Neural cell (in vitro differentiated cells): ENCODE measurements around the gene RBM19. TPM values are rescaled to one million over a fixed set of nuclear protein-coding genes. Genes with fewer than 3 reads are reported as not detected.

Source experiments
- H2AFZ ChIP-seq: fragments of 200-600, 300-800 bp; sonication (generic), shearing (Covaris generic); 2 replicates; pipeline ENCODE4 v1.6.0; 2014; ENCODE audit warnings: low read depth, mild to moderate bottlenecking, antibody characterized with exemption, low read length, moderate library complexity
- H3F3A ChIP-seq: fragments of 200-600 bp; shearing (Covaris generic); 2 replicates; pipeline ENCODE4 v1.6.1; 2016; ENCODE audit warnings: mild to moderate bottlenecking, moderate library complexity, mixed read lengths, antibody characterized with exemption, low read length; ENCODE audit not compliant: insufficient read depth, poor library complexity, severe bottlenecking
- H3K27ac ChIP-seq: fragments of 200-600, 300-800 bp; sonication (generic), shearing (Covaris generic); 2 replicates; pipeline ENCODE4 v1.5.1; 2014; ENCODE audit warnings: mild to moderate bottlenecking, low read length, moderate library complexity
- H3K27me3 ChIP-seq: fragments of 300-800, 200-600 bp; sonication (generic), shearing (Covaris generic); 2 replicates; pipeline ENCODE4 v1.6.0; 2014; ENCODE audit warnings: mild to moderate bottlenecking, low read depth, low read length, moderate library complexity; ENCODE audit not compliant: insufficient read depth
- H3K36me3 ChIP-seq: fragments of 300-800, 200-600 bp; sonication (generic), shearing (Covaris generic); 2 replicates; pipeline ENCODE4 v1.5.1; 2014; ENCODE audit warnings: mild to moderate bottlenecking, antibody characterized with exemption, low read length, moderate library complexity; ENCODE audit not compliant: insufficient read depth
- H3K4me2 ChIP-seq: fragments of 300-800, 200-600 bp; sonication (generic), shearing (Covaris generic); 2 replicates; pipeline ENCODE4 v1.6.0; 2014; ENCODE audit warnings: mild to moderate bottlenecking, low read length
- H3K4me3 ChIP-seq: fragments of 300-800, 200-600 bp; sonication (generic), shearing (Covaris generic); 2 replicates; pipeline ENCODE4 v1.5.1; 2014; ENCODE audit warnings: mild to moderate bottlenecking, low read length, moderate library complexity
- H3K79me2 ChIP-seq: fragments of 200-600 bp; shearing (Covaris generic); replicated peaks from 2 replicates; pipeline ENCODE4 v1.6.0; 2014; ENCODE audit warnings: mild to moderate bottlenecking, low read length, moderate library complexity; ENCODE audit not compliant: insufficient read depth
- H3K9ac ChIP-seq: fragments of 300-800, 200-600 bp; sonication (generic), shearing (Covaris generic); 2 replicates; pipeline ENCODE4 v1.6.1; 2016; ENCODE audit warnings: mild to moderate bottlenecking, low read length, mixed read lengths
- H3K9me2 ChIP-seq: fragments of 200-600 bp; shearing (Covaris generic); 2 replicates; pipeline ENCODE4 v1.6.1; 2016; ENCODE audit warnings: mild to moderate bottlenecking, low read length, mixed read lengths; ENCODE audit not compliant: insufficient read depth
- H3K9me3 ChIP-seq: fragments of 200-600, 300-800 bp; sonication (generic), shearing (Covaris generic); 2 replicates; pipeline ENCODE4 v1.6.1; 2016; ENCODE audit warnings: mild to moderate bottlenecking, mixed run types, low read length, moderate library complexity, mixed read lengths
- H4K20me1 ChIP-seq: fragments of 200-600 bp; shearing (Covaris generic); 2 replicates; pipeline ENCODE4 v1.6.1; 2016; ENCODE audit warnings: mild to moderate bottlenecking, mixed run types; ENCODE audit not compliant: insufficient read depth
- CTCF ChIP-seq: fragments of 450-650 bp; IDR thresholded peaks from 2 replicates; pipeline ENCODE4 v1.5.1; 2014; ENCODE audit warnings: antibody characterized with exemption, mild to moderate bottlenecking, moderate library complexity; ENCODE audit not compliant: poor library complexity, severe bottlenecking
- EP300 ChIP-seq: fragments of 450-650 bp; conservative IDR thresholded peaks from 2 replicates; pipeline ENCODE4 v1.6.1; 2014; ENCODE audit warnings: antibody characterized with exemption, mild to moderate bottlenecking, moderate library complexity; ENCODE audit not compliant: poor library complexity, severe bottlenecking
- EZH2 ChIP-seq: fragments of 200-600, 300-800 bp; shearing (Covaris generic), sonication (generic); IDR thresholded peaks from 2 replicates; pipeline ENCODE4 v1.6.1; 2014; ENCODE audit warnings: antibody characterized with exemption, low read length, borderline replicate concordance, mild to moderate bottlenecking; ENCODE audit not compliant: insufficient read depth, poor library complexity, severe bottlenecking
- MXI1 ChIP-seq: fragments of 450-650 bp; conservative IDR thresholded peaks from 2 replicates; pipeline ENCODE4 v1.6.1; 2014; ENCODE audit warnings: antibody characterized with exemption, mild to moderate bottlenecking; ENCODE audit not compliant: poor library complexity, severe bottlenecking
- POLR2AphosphoS5 ChIP-seq: IDR thresholded peaks from 2 replicates; pipeline ENCODE4 v1.6.1; 2012
- RAD21 ChIP-seq: fragments of 450-650 bp; conservative IDR thresholded peaks from 2 replicates; pipeline ENCODE4 v1.6.1; 2014; ENCODE audit warnings: antibody characterized with exemption, mild to moderate bottlenecking, moderate library complexity
- REST ChIP-seq: IDR thresholded peaks from 2 replicates; pipeline ENCODE4 v1.6.1; 2012; ENCODE audit warnings: borderline replicate concordance
- SMC3 ChIP-seq: fragments of 450-650 bp; conservative IDR thresholded peaks from 2 replicates; pipeline ENCODE4 v1.6.1; 2014; ENCODE audit warnings: antibody characterized with exemption, mild to moderate bottlenecking, moderate library complexity; ENCODE audit not compliant: poor library complexity
- TAF1 ChIP-seq: IDR thresholded peaks from 2 replicates; pipeline ENCODE4 v1.6.1; 2012; ENCODE audit warnings: low read depth
- polyA plus RNA-seq: library from polyadenylated mRNA; depleted of rRNA; stranded (reverse); fragments of >200 nt; gene quantifications from 2 replicates; pipeline ENCODE4 v1.2.3, GENCODE V29; 2014

The RBM19 gene
- polyA plus RNA-seq, 1 donor from 2014 or later: 14.2 TPM

GRCh38 chr12:113808095-113808951 is 157.8 kb downstream of the RBM19 start:
- TF ChIP-seq MXI1 (no peak), EP300 (no peak), RAD21 (no peak), REST (no peak), EZH2 (no peak), POLR2AphosphoS5 (no peak), TAF1 (no peak), CTCF (no peak), SMC3 (no peak)
- Histone ChIP-seq H3K27ac (no peak overlapping the region), H3K79me2 (no peaks in the 10 kb centered on the region), H3K9ac (no peak overlapping the region), H3K9me3 (no peaks in the 10 kb centered on the region), H4K20me1 (no peaks in the 10 kb centered on the region), H3K36me3 (no peaks in the 10 kb centered on the region), H3K9me2 (no peaks in the 10 kb centered on the region), H3K4me3 (no peak overlapping the region), H3F3A (no peaks in the 10 kb centered on the region), H2AFZ (no peak overlapping the region), H3K4me2 (no peak overlapping the region), H3K27me3 (no peaks in the 10 kb centered on the region)

GRCh38 chr12:113805673-113806072 is 160.5 kb downstream of the RBM19 start:
- no peak overlapping the region for H3K27ac ChIP-seq
- no peaks in the 10 kb centered on the region for H3K9me3 ChIP-seq
- H3K4me3 ChIP-seq: no peak overlapping the region
- TF ChIP-seq EP300: no peak
- no peak for TF ChIP-seq MXI1
- TF ChIP-seq TAF1: no peak
- TF ChIP-seq POLR2AphosphoS5: no peak
- no peak for TF ChIP-seq CTCF
- no peak for TF ChIP-seq SMC3
- TF ChIP-seq REST: no peak
- no peak for TF ChIP-seq RAD21
- H3K79me2 ChIP-seq: no peaks in the 10 kb centered on the region
- H3K36me3 ChIP-seq: no peaks in the 10 kb centered on the region
- H3K9me2 ChIP-seq: no peaks in the 10 kb centered on the region
- H3K27me3 ChIP-seq: no peaks in the 10 kb centered on the region
- H4K20me1 ChIP-seq: no peaks in the 10 kb centered on the region
- no peaks in the 10 kb centered on the region for H3F3A ChIP-seq
- H3K4me2 ChIP-seq: no peak overlapping the region
- no peak overlapping the region for H2AFZ ChIP-seq
- H3K9ac ChIP-seq: no peak overlapping the region
